Right atrium auricular region (tissue), 2 donors: ENCODE results near the gene PTCSC3. TPM values are rescaled to one million over a fixed set of nuclear protein-coding genes. Genes with fewer than 3 reads are reported as not detected.
"Not testable (repeated sequence)": the region's sequence is repeated elsewhere in the genome, so short reads cannot be mapped to it uniquely, and the experiment has no call there.

Experiments used
- DNase-seq: peaks from one replicate; pipeline ENCODE4 v3.0.0-alpha.2; 2019; ENCODE audit warnings: low spot score
- H3K27ac ChIP-seq, 2 donors: fragments of 200-600 bp; sonication (generic); 1 replicate in 1 of 2; 2 replicates in 1 of 2; pipeline ENCODE4 v1.5.1; 2016 to 2019
- H3K27me3 ChIP-seq, 2 donors: fragments of 200-600 bp; sonication (generic); one replicate each; pipeline versions ENCODE4 v1.5.1 to v1.6.0; 2017 to 2019
- H3K36me3 ChIP-seq: fragments of 200-600 bp; sonication (generic); one replicate; pipeline ENCODE4 v1.5.1; 2016
- H3K4me1 ChIP-seq, 2 donors: fragments of 200-600 bp; sonication (generic); one replicate each; pipeline versions ENCODE4 v1.5.1 to v1.6.0; 2017 to 2019
- H3K4me3 ChIP-seq, 2 donors: fragments of 200-600 bp; sonication (generic); 1 replicate in 1 of 2; 2 replicates in 1 of 2; pipeline ENCODE4 v1.5.1; 2017 to 2019; ENCODE audit warnings: mild to moderate bottlenecking in 1 of 2, moderate library complexity in 1 of 2
- H3K9me3 ChIP-seq, 2 donors: fragments of 200-600 bp; sonication (generic); one replicate each; pipeline ENCODE4 v1.5.1; 2019
- CTCF ChIP-seq, 2 donors: fragments of 200-600 bp; sonication (generic); IDR thresholded peaks; one replicate each; pipeline ENCODE4 v1.5.1; 2019; ENCODE audit warnings: antibody characterized with exemption in 2 of 2
- total RNA-seq, 2 donors: library from RNA; depleted of rRNA; stranded (reverse); fragments of >200 nt; gene quantifications; one replicate each; pipeline ENCODE4 v1.1.0, GENCODE V29; 2016

The PTCSC3 gene
- total RNA-seq, 2 donors from 2014 or later, result not detected

GRCh38 chr14:36105401-36105800 is 71.1 kb downstream of the PTCSC3 start:
- H3K9me3 ChIP-seq, result no peaks in the 10 kb centered on the region
- DNase-seq, result no peak
- H3K4me1 ChIP-seq, result no peaks in the 10 kb centered on the region
- H3K36me3 ChIP-seq, result no peaks in the 10 kb centered on the region
- no peak overlapping the region for H3K4me3 ChIP-seq
- no peaks in the 10 kb centered on the region for H3K27me3 ChIP-seq
- TF ChIP-seq CTCF (IDR thresholded peaks at IDR 0.05), result no peak
- H3K27ac ChIP-seq, result no peak overlapping the region

- not testable (repeated sequence) for H3K27me3 ChIP-seq, H3K4me1 ChIP-seq, H3K9me3 ChIP-seq, H3K27ac ChIP-seq, DNase-seq, H3K36me3 ChIP-seq, H3K4me3 ChIP-seq
Observed at GRCh38 chr14:36104258-36104657, 72.3 kb downstream of the PTCSC3 start.

GRCh38 chr14:36099619-36100018 is 76.9 kb downstream of the PTCSC3 start:
- Histone ChIP-seq H3K4me1 (no peaks in the 10 kb centered on the region), H3K27ac (no peak overlapping the region), H3K4me3 (no peak overlapping the region), H3K9me3 (no peaks in the 10 kb centered on the region), H3K27me3 (no peaks in the 10 kb centered on the region), H3K36me3 (no peaks in the 10 kb centered on the region)
- no peak for DNase-seq
- no peak for TF ChIP-seq CTCF (IDR thresholded peaks at IDR 0.05)

- Histone ChIP-seq H3K9me3 (no peaks in the 10 kb centered on the region), H3K27me3 (no peaks in the 10 kb centered on the region), H3K4me3 (no peak overlapping the region), H3K4me1 (no peaks in the 10 kb centered on the region), H3K27ac (no peak overlapping the region), H3K36me3 (no peaks in the 10 kb centered on the region)
- DNase-seq, result no peak
- TF ChIP-seq CTCF (IDR thresholded peaks at IDR 0.05), result no peak
Observed at GRCh38 chr14:36097356-36097755, 79.2 kb downstream of the PTCSC3 start.

GRCh38 chr14:36096090-36096489 is 80.4 kb downstream of the PTCSC3 start:
- no peak for TF ChIP-seq CTCF (IDR thresholded peaks at IDR 0.05)

GRCh38 chr14:36094963-36095362 is 81.6 kb downstream of the PTCSC3 start:
- no peak for DNase-seq
- Histone ChIP-seq H3K27me3 (no peaks in the 10 kb centered on the region), H3K27ac (no peak overlapping the region), H3K4me1 (no peaks in the 10 kb centered on the region), H3K36me3 (no peaks in the 10 kb centered on the region), H3K9me3 (no peaks in the 10 kb centered on the region), H3K4me3 (no peak overlapping the region)
- no peak for TF ChIP-seq CTCF (IDR thresholded peaks at IDR 0.05)

More at GRCh38 chr14:36096090-36096489, 80.4 kb downstream of the PTCSC3 start:
- DNase-seq, result no peak
- Histone ChIP-seq H3K36me3 (no peaks in the 10 kb centered on the region), H3K9me3 (no peaks in the 10 kb centered on the region), H3K27ac (no peak overlapping the region), H3K4me1 (no peaks in the 10 kb centered on the region), H3K27me3 (no peaks in the 10 kb centered on the region), H3K4me3 (no peak overlapping the region)
